ENCODE results near the gene NXT1.

DNA sequence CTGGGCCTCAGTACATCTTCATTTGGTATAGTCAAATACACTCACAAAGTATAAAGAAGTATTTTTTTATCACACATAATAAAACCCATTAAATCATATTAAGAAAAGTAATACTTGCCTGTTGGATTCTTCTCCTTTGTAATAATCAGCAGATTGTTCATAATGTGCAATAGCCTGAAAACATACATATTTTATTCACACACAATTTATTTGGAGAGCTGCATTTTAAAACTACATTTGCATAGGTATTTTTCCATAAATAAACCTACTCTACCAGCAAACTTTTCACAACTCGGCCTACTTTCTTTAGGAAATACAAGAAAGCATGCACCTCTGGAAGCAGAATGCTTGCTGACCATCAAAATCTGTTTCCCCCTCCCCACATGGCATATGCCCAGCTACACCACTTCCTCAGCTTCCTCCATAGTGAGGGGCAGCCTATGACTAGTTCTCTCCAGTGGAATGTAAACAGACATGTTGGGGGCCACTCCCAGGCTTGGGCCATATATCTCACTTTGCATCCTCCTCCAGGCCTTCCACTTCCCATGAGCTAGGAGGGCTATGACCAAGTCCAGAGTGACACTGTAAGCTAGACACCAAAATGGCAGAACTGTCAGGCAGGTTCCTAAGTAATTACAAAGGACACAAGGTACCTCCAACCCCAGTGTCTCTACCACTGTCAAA is 39.6 kb downstream of the NXT1 start:
- no peak for TF ChIP-seq POLR2A (IDR thresholded peaks at IDR 0.05)
- TF ChIP-seq, protein P1, sequence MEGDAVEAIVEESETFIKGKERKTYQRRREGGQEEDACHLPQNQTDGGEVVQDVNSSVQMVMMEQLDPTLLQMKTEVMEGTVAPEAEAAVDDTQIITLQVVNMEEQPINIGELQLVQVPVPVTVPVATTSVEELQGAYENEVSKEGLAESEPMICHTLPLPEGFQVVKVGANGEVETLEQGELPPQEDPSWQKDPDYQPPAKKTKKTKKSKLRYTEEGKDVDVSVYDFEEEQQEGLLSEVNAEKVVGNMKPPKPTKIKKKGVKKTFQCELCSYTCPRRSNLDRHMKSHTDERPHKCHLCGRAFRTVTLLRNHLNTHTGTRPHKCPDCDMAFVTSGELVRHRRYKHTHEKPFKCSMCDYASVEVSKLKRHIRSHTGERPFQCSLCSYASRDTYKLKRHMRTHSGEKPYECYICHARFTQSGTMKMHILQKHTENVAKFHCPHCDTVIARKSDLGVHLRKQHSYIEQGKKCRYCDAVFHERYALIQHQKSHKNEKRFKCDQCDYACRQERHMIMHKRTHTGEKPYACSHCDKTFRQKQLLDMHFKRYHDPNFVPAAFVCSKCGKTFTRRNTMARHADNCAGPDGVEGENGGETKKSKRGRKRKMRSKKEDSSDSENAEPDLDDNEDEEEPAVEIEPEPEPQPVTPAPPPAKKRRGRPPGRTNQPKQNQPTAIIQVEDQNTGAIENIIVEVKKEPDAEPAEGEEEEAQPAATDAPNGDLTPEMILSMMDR (IDR thresholded peaks at IDR 0.05) = no peak
